GM21619 (cell line): Measurements from ENCODE around the gene PAPOLB.

ENCODE experiments used
- ATAC-seq: cut with Tn5 transposase; IDR thresholded peaks from one replicate; pipeline ENCODE4 v1.9.1; 2021; ENCODE audit not compliant: unreplicated experiment

The PAPOLB gene

GRCh38 chr7:4878336-4879335 is 16.8 kb upstream of the PAPOLB start:
- no peak for ATAC-seq

DNA sequence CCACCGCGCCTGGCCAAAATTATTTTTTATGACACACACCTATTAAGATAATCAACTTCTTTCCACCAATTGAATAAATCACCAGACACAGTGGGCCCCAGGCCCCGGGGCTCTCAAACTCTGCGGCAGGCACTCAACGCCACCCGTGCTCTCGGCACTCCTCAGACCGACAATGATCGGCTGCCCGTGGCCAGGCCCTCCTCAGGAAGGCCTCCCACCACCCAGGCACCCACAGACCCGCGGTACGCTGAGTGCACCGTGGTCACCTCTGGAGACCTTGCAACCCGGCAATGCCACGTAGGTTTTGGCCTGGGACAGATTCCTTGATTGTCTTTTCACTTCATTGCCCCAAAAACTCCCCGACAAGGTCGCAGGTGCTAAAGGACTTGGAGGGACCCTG is 14.8 kb upstream of the PAPOLB start:
- no peak for ATAC-seq

GRCh38 chr7:4875391-4875790 is 13.6 kb upstream of the PAPOLB start:
- no peak for ATAC-seq

GRCh38 chr7:4873071-4873944 is 11.5 kb upstream of the PAPOLB start:
- no peak for ATAC-seq

- no peak for ATAC-seq
Observed at GRCh38 chr7:4871930-4872675, 10.3 kb upstream of the PAPOLB start.

- ATAC-seq: no peak
Observed at GRCh38 chr7:4871056-4871680, 9.3 kb upstream of the PAPOLB start.

GRCh38 chr7:4868493-4868892 is 6.7 kb upstream of the PAPOLB start:
- no peak for ATAC-seq

DNA sequence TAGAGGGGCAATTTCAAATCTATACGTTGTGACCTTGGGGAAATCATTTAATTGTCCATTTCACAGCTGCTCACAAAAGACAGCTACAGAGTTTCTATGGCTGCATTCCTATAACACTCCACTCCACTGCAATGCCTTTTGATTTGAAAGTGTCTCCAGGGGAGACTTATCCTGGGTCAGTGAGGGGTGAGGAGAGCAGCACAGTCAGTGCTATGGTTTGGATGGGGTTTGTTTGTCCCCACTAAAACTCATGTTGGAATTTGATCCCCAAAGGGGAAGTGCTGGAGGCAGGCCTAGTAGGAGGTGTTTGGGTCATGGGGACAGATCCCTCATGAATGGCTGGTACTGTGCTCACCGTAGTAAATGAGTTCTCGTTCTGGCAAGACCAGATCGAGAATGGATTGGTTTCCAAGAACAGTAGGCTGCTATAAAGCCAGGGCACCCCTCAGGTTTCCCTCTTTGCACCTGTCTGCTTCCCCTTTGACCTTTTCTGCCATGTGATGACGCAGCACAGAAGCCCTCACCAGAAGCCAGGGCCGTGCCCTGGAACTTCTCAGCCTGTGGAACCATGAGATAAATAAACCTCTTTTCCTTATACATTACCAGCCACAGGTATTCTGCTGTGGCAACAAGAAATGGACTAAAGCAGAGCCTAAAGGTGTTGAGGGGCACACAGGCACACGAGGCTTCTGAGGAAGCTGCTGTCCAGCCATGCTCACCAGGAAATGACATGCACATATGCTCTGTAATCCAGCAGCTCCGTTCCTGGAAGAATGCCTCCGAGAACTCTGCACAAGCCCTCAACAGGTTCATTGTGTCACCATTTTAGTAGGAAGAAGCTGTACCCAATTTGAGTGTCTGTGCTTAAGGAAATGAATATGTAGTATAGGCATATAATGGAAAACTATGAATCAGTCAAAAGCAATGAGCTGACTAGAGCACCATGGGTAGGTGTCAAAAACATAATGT is 5.0 kb upstream of the PAPOLB start:
- ATAC-seq: no peak

- ATAC-seq: no peak
Observed at GRCh38 chr7:4862156-4862555, 326 bp upstream of the PAPOLB start.

GRCh38 chr7:4861227-4861626 is 603 bp downstream of the PAPOLB start:
- no peak for ATAC-seq

DNA sequence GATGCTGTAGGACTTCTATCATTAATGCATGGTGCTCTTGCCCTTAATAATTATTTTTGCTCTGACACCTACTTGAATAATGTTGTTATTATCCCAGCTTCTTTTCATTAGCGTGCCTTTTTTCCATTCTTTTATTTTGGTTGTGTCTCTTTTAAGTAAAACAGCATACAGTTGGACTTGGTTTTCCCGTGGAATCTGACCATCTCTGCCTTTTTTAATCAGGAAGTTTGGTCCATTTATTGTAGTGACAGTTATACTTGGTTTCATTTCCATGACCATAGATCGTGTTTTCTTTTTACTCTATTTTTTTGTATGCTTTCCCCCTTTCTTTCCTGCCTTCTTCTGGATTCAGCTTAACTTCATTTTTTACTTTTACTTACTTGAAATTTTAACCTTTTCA is 4.6 kb downstream of the PAPOLB start:
- no peak for ATAC-seq

- ATAC-seq: no peak
Observed at GRCh38 chr7:4856336-4857057, 5.3 kb downstream of the PAPOLB start.

- ATAC-seq: no peak
Observed at GRCh38 chr7:4854916-4855315, 6.9 kb downstream of the PAPOLB start.

DNA sequence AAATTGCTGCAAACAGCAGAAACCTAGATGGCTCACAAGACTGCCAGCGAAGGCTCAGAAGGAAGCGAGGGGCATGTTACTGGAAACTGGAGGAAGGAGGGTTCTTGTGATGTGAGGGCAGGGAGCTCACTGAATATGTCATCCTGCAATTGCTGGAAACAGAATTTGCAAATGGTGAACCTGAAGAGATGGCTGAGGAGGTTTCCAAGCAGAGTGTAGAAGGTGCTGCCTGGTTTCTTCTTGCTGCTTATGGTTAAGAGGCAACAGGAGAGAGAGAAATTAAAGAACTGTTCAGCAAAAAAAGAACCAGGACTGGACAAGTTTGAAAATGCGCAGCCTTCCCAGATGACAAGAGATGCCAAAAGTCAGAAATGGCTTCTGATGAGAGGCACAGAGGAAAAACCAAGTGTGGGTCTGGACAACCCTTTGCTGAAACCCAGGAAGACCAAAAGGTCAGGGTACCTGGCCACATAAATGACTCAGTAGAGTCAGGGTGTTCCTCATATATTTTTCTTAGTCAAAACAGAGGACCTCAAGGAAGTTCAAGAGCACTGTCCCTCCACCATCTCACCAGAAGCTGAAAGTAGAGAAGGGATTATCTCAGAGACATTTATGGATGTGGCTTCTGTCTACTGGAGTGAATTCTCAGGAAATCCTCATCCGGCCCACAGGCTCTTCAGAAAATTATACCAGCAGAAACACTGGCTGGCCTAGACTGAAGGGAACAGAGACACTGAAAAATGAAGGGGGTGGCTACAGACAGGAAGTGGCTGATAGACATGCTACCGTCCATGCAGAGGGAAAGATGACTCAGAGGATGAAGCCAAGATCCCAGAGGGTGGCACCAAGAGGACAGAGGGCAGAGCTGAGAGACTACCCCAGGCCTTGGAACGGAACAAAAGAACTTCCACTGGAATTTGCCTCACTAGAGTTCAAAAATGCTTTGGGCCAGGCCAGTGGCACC is 10.1 kb downstream of the PAPOLB start:
- ATAC-seq: no peak

GRCh38 chr7:4850262-4850795 is 11.5 kb downstream of the PAPOLB start:
- no peak for ATAC-seq

- no peak for ATAC-seq
Observed at GRCh38 chr7:4849390-4849789, 12.4 kb downstream of the PAPOLB start.

DNA sequence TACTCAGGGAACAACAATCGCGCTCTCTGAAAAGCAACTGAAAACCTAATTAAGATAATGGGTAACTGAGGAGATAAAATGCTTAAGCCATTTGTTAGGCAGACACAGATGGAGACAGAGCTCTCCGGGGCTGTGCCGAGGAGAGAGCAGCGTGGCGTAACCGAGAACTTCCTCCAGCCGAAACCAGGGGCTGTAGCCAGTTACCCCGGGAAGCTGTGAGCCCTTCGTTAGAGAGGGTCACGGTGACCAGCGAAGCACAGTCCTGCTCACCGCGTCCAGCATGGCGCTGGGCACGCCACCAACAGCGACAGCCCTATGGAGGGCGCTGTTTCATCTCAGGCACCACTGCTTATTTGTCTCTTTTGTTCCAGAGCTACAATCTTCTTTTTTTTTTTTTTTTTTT is 16.1 kb downstream of the PAPOLB start:
- ATAC-seq: no peak
